Esophagus muscularis mucosa (tissue), 4 donors: ENCODE measurements around the gene DLGAP4. TPM values are rescaled to one million over a fixed set of nuclear protein-coding genes. Genes with fewer than 3 reads are reported as not detected.

ENCODE experiments used
- DNase-seq: peaks from one replicate; pipeline ENCODE4 v3.0.0-alpha.2; 2017; ENCODE audit errors: extremely low spot score
- H3K27ac ChIP-seq, 4 donors: fragments of 200-600 bp; sonication (generic); replicated peaks in 1 of 4; 1 replicate in 3 of 4; 2 replicates in 1 of 4; pipeline ENCODE4 v1.5.1; 2016 to 2019; ENCODE audit warnings: mild to moderate bottlenecking in 1 of 4
- H3K27me3 ChIP-seq, 4 donors: fragments of 200-600 bp; sonication (generic); one replicate each; pipeline versions ENCODE4 v1.5.1 to v1.6.0; 2016 to 2019
- H3K36me3 ChIP-seq, 4 donors: fragments of 200-600 bp; sonication (generic); one replicate each; pipeline ENCODE4 v1.5.1; 2016 to 2019
- H3K4me1 ChIP-seq, 4 donors: fragments of 200-600 bp; sonication (generic); one replicate each; pipeline ENCODE4 v1.5.1; 2016 to 2019
- H3K4me3 ChIP-seq, 4 donors: fragments of 200-600 bp; sonication (generic); 1 replicate in 2 of 4; 2 replicates in 2 of 4; pipeline ENCODE4 v1.5.1; 2016 to 2019; ENCODE audit warnings: mild to moderate bottlenecking in 4 of 4, moderate library complexity in 1 of 4
- H3K9me3 ChIP-seq, 4 donors: fragments of 200-600 bp; sonication (generic); 1 replicate in 3 of 4; 2 replicates in 1 of 4; pipeline ENCODE4 v1.5.1; 2016 to 2019
- EP300 ChIP-seq: sonication (generic); formaldehyde crosslinking; IDR thresholded peaks from one replicate; pipeline ENCODE4 v1.6.1; 2017; ENCODE audit warnings: antibody characterized with exemption
- POLR2A ChIP-seq: fragments of 450-650 bp; IDR thresholded peaks from one replicate; pipeline ENCODE4 v1.6.1; 2017; ENCODE audit warnings: antibody characterized with exemption, moderate library complexity, mild to moderate bottlenecking, low read depth
- POLR2AphosphoS5 ChIP-seq, 2 donors: sonication (generic); formaldehyde crosslinking; IDR thresholded peaks; one replicate each; pipeline ENCODE4 v1.6.1; 2017; ENCODE audit warnings: antibody characterized with exemption in 2 of 2
- WGBS: methylation state at CpG from one replicate; pipeline ENCODE4 v1.1.5; 2018; 5-methylcytosine and 5-hydroxymethylcytosine counted together
- intact Hi-C: fragments of 100-400 bp; cut with DNase I; formaldehyde crosslinking; loops from one replicate; pipeline ENCODE4 v1.15.1; 2023
- total RNA-seq, 4 donors: library from RNA; depleted of rRNA; stranded (reverse); fragments of >200 nt; gene quantifications; one replicate each; pipeline versions ENCODE4 v1.1.0 to v1.2.1, GENCODE V29; 2016
- TF ChIP-seq, protein P1 (sequence below), 3 experiments: fragments of 200-600 bp in 2 of 3; fragments of 450-650 bp in 1 of 3; sonication (generic) in 2 of 3; IDR thresholded peaks; one replicate each; pipeline ENCODE4 v1.5.1; 2017 to 2019; ENCODE audit warnings: antibody characterized with exemption in 3 of 3, mild to moderate bottlenecking in 2 of 3, moderate library complexity in 1 of 3

Gene DLGAP4
- total RNA-seq, 4 donors from 2014 or later: 43.6 to 90.0 (median 48.8) TPM

DNA sequence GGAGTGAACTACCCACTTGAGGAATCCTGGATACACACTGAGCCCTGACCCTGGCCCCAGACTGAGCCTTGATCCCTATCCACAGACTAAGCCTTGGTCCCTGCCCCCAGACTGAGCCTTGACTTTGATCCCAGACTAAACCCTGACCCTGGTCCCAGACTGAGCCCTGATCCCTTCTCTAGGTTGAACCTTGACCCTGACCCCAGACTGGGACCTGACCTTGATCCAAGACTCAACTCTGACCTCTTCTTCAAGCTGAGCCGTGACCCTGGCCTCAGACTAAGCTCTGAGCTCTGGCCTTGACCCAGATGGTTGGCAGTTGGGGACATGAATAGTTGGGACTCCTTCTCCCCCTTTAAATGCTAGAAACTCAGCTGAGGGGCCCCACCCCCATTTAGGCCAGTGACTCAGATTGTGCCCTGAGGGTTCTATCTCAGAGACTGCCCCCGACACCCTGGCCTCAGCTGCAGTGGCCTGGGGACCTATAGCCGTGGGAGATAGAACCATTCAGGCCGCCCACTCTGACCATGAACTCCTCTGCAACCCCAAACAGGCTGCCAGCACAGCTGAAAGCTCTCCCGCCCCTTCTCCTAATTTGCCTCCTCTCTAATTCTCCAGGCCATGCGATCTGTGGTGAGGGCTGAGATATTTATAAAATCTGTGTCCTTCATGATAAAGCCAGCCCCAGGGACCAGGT is 84.7 kb downstream of the DLGAP4 start:
- intact Hi-C loops: no loop called here
- no peak for DNase-seq
- Histone ChIP-seq H3K4me1 (no peaks in the 10 kb centered on the region), H3K9me3 (no peaks in the 10 kb centered on the region), H3K36me3 (no peaks in the 10 kb centered on the region), H3K27ac (no peak overlapping the region), H3K4me3 (no peak overlapping the region), H3K27me3 (peaks cover 0 to 52% (median 0%) of the 10 kb centered on the region in 4 donors)
- no peak for TF ChIP-seq POLR2AphosphoS5 (IDR thresholded peaks at IDR 0.05)
- no peak for TF ChIP-seq EP300
- TF ChIP-seq POLR2A: no peak
- TF ChIP-seq, protein P1, sequence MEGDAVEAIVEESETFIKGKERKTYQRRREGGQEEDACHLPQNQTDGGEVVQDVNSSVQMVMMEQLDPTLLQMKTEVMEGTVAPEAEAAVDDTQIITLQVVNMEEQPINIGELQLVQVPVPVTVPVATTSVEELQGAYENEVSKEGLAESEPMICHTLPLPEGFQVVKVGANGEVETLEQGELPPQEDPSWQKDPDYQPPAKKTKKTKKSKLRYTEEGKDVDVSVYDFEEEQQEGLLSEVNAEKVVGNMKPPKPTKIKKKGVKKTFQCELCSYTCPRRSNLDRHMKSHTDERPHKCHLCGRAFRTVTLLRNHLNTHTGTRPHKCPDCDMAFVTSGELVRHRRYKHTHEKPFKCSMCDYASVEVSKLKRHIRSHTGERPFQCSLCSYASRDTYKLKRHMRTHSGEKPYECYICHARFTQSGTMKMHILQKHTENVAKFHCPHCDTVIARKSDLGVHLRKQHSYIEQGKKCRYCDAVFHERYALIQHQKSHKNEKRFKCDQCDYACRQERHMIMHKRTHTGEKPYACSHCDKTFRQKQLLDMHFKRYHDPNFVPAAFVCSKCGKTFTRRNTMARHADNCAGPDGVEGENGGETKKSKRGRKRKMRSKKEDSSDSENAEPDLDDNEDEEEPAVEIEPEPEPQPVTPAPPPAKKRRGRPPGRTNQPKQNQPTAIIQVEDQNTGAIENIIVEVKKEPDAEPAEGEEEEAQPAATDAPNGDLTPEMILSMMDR (IDR thresholded peaks at IDR 0.05): no peak
- WGBS: 59% methylated on average over 5 of the region's 6 CpGs

- no peak overlapping the region for H3K27ac ChIP-seq
- peaks cover 0 to 52% (median 0%) of the 10 kb centered on the region in 4 donors for H3K27me3 ChIP-seq
- no peaks in the 10 kb centered on the region for H3K9me3 ChIP-seq
- intact Hi-C loops: no loop called here
- H3K4me1 ChIP-seq: no peaks in the 10 kb centered on the region
- H3K4me3 ChIP-seq: no peak overlapping the region
- TF ChIP-seq POLR2AphosphoS5 (IDR thresholded peaks at IDR 0.05) (no peak), EP300 (no peak), POLR2A (no peak)
- TF ChIP-seq, protein P1 (IDR thresholded peaks at IDR 0.05): no peak
- H3K36me3 ChIP-seq: no peaks in the 10 kb centered on the region
- no peak for DNase-seq
- 36% methylated on average over 5 of the region's 5 CpGs for WGBS
Observed at GRCh38 chr20:36391456-36391855, 85.3 kb downstream of the DLGAP4 start.

DNA sequence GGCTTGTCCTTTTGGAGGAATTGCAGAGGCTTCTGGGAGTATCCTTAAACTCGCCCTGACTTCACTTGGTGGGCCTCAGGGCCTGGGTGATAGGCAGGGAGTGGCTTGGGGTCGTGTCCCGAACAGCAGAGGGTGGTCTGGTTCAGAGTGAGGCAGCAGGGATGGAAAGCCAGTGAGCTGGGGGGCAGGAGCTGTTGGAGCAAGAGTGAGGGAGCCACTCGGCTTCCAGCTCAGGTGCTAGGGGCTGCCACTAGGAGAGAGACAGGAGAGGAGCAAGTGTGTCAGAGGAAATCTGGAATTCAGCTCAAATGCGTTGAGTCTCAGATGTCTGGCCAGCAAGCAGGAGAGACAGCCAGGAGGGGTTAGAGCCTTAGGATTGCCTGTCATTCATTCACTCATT is 85.8 kb downstream of the DLGAP4 start:
- Histone ChIP-seq H3K4me3 (no peak overlapping the region), H3K27me3 (peaks cover 0 to 52% (median 0%) of the 10 kb centered on the region in 4 donors), H3K27ac (no peak overlapping the region), H3K4me1 (no peaks in the 10 kb centered on the region), H3K9me3 (no peaks in the 10 kb centered on the region), H3K36me3 (no peaks in the 10 kb centered on the region)
- DNase-seq: no peak
- no peak for TF ChIP-seq EP300
- TF ChIP-seq POLR2A: no peak
- TF ChIP-seq, protein P1 (IDR thresholded peaks at IDR 0.05): no peak
- TF ChIP-seq POLR2AphosphoS5 (IDR thresholded peaks at IDR 0.05): no peak
- 49% methylated on average over 3 of the region's 5 CpGs for WGBS
- intact Hi-C loops: no loop called here

DNA sequence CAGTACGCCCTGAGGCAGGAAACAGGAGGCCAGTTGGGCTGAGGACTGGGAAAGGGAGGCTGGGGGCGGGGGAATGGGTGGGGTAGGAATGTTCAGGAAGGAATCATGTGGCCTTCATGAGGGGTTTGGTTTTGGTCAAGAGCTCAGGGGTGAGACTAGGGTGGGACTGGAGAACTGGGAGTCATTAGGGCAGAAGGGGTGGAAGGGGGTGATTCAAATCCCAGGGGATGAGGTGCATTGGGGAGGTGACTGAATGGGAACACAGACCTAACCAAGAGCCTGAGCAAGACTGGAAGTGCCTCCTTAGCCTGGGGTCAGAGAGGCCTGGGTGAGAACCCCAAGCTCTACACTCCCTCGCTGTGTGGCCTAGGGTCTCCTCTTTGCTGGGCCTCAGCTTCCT is 86.8 kb downstream of the DLGAP4 start:
- no peak for DNase-seq
- TF ChIP-seq EP300 (no peak), POLR2AphosphoS5 (IDR thresholded peaks at IDR 0.05) (no peak), POLR2A (no peak)
- TF ChIP-seq, protein P1 (IDR thresholded peaks at IDR 0.05): no peak
- Histone ChIP-seq H3K36me3 (no peaks in the 10 kb centered on the region), H3K9me3 (no peaks in the 10 kb centered on the region), H3K27me3 (peaks cover 0 to 55% (median 0%) of the 10 kb centered on the region in 4 donors), H3K4me3 (no peak overlapping the region), H3K4me1 (no peaks in the 10 kb centered on the region), H3K27ac (no peak overlapping the region)
- 79% methylated on average over 3 of the region's 3 CpGs for WGBS
- intact Hi-C loops: no loop called here
